Caco-2 (cell line): ENCODE measurements around the gene HOXD10. TPM values are rescaled to one million over a fixed set of nuclear protein-coding genes. Genes with fewer than 3 reads are reported as not detected.

Experiments
- BruUV-seq: library from RNA; stranded (reverse); fragments of 400-500 nt; replicated peaks from 2 replicates; lab custom pipeline; 2021; lab: Mats Ljungman, UMichigan
- CTCF ChIA-PET: fragments of 300-600 bp; sonication (Branson Sonifier 250); formaldehyde crosslinking; loops from one replicate; lab custom pipeline; 2022; ENCODE audit warnings: antibody characterized with exemption; lab: Charles Lee
- POLR2A ChIA-PET: fragments of 300-600 bp; sonication (Branson Sonifier 250); formaldehyde crosslinking; loops from one replicate; lab custom pipeline; 2022; ENCODE audit warnings: antibody characterized with exemption; lab: Charles Lee
- DNase-seq, 2 experiments: peaks; one replicate each; pipeline versions ENCODE4 v3.0.0 to v3.0.0-alpha.2; 2020 to 2022
- H3K27me3 ChIP-seq: replicated peaks from 2 replicates; pipeline ENCODE4 v1.6.0; 2011; ENCODE audit warnings: low read length; ENCODE audit not compliant: control insufficient read depth, insufficient read depth
- H3K36me3 ChIP-seq: 2 replicates; pipeline ENCODE4 v1.5.1; 2011; ENCODE audit warnings: low read length; ENCODE audit not compliant: control insufficient read depth, insufficient read depth
- H3K4me1 ChIP-seq: fragments of 250-450 bp; sonication (Bioruptor Pico); 2 replicates; pipeline ENCODE4 v1.5.1; 2020; ENCODE audit warnings: mild to moderate bottlenecking
- H3K4me3 ChIP-seq: 2 replicates; pipeline ENCODE4 v1.5.1; 2011; ENCODE audit warnings: low read depth, mild to moderate bottlenecking, control low read depth, low read length
- H3K9me3 ChIP-seq: fragments of 250-450 bp; sonication (Bioruptor Pico); 2 replicates; pipeline ENCODE4 v1.5.1; 2020; ENCODE audit warnings: mild to moderate bottlenecking, moderate library complexity
- H3K27ac Mint-ChIP-seq: one replicate; pipeline ENCODE4 v1.8.0; 2022; ENCODE audit warnings: mixed read lengths; ENCODE audit not compliant: unreplicated experiment
- H3K27me3 Mint-ChIP-seq: one replicate; pipeline ENCODE4 v1.8.0; 2022; ENCODE audit warnings: mixed read lengths; ENCODE audit not compliant: insufficient read depth, unreplicated experiment
- H3K36me3 Mint-ChIP-seq: one replicate; pipeline ENCODE4 v1.8.0; 2022; ENCODE audit warnings: mild to moderate bottlenecking, mixed read lengths; ENCODE audit not compliant: insufficient read depth, unreplicated experiment
- H3K4me1 Mint-ChIP-seq: one replicate; pipeline ENCODE4 v1.8.0; 2022; ENCODE audit warnings: low read depth, mixed read lengths; ENCODE audit not compliant: unreplicated experiment
- H3K4me3 Mint-ChIP-seq: one replicate; pipeline ENCODE4 v1.8.0; 2022; ENCODE audit warnings: mild to moderate bottlenecking, moderate library complexity, mixed read lengths; ENCODE audit not compliant: unreplicated experiment
- H3K9me3 Mint-ChIP-seq: one replicate; pipeline ENCODE4 v1.8.0; 2022; ENCODE audit warnings: mixed read lengths; ENCODE audit not compliant: unreplicated experiment
- intact Hi-C: fragments of 100-400 bp; cut with micrococcal nuclease; formaldehyde crosslinking; loops from one replicate; pipeline ENCODE4 v1.10.0; 2022; ENCODE audit not compliant: unreplicated experiment
- total RNA-seq: library from RNA; stranded (reverse); gene quantifications from 2 replicates; pipeline ENCODE4 v1.2.3, GENCODE V29; 2022
- TF ChIP-seq, protein P1 (sequence below), 2 experiments: fragments of 200-600 bp in 1 of 2; IDR thresholded peaks; 1 replicate in 1 of 2; 2 replicates in 1 of 2; pipeline versions ENCODE4 v1.5.1 to v1.8.0; 2011 to 2022; ENCODE audit warnings: antibody characterized with exemption in 1 of 2, control low read depth in 1 of 2, inconsistent platforms in 1 of 2, low read depth in 1 of 2, low read length in 1 of 2, mild to moderate bottlenecking in 1 of 2, moderate library complexity in 1 of 2; ENCODE audit not compliant: insufficient read depth in 1 of 2, severe bottlenecking in 1 of 2, unreplicated experiment in 1 of 2

Gene HOXD10
- total RNA-seq, 1 experiment from 2014 or later = not detected

DNA sequence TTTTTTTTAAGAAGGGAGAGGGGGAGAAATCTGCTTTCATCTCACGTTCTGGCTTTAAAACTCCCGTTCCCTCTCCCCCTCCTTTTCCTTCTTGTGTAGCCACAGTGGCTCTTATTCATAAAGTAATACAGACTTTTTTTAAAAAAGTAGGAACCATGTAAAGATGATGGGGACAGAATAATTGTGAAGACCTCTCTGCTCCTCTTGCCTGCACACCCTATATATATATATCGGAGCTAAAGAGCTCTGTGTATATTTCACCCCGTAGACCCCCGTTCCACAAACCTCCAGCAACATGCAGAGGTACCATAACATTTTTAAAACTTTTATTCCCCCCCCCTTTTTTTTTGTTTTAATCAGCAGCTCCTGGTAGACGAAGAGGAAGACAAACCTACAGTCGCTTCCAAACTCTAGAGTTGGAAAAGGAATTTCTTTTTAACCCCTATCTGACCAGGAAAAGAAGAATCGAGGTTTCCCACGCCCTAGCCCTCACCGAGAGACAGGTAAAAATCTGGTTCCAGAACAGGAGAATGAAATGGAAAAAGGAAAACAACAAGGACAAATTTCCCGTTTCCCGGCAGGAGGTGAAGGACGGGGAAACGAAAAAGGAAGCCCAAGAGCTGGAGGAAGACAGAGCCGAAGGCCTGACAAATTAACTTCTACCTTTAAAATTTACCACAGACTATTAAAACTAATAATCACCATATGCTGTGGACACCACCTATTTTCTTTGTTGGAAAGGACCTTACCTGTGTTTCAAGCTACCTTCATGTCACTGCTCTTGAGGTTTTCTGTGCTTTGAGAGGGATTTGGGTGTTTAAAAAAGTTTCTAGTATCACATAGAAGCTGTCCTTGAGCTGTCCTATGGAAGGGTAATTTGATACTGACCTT, 14.6 kb downstream of the HOXD10 start:
- H3K9me3 ChIP-seq = no peaks in the 10 kb centered on the region
- POLR2A ChIA-PET = interaction anchor here (0.6 kb wide), 1 partner anchor 444 kb away, joined by 4 read pairs; no protein-coding TSS in a partner anchor

DNA sequence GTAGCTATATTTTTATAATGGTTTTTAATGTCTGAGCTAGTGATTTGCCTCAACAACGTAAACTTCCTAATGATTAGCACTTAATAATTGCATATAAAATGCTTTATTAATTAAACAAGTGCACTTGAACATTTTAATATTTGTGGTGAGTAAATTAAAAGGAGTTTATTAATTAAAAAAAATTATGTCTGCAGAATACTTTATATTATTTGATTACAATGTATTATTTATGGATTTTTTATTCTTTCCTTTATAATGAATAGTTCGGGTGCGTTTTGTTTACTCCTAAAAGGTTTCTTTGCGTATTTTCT, 15.2 kb downstream of the HOXD10 start:
- H3K27me3 ChIP-seq = peaks cover 17% of the 10 kb centered on the region
- Mint-ChIP-seq H3K4me3 (no peak overlapping the region), H3K36me3 (no peaks in the 10 kb centered on the region), H3K27ac (no peak overlapping the region), H3K9me3 (no peaks in the 10 kb centered on the region), H3K4me1 (peaks cover 36% of the 10 kb centered on the region), H3K27me3 (peaks cover 61% of the 10 kb centered on the region)
- peaks cover 30% of the 10 kb centered on the region for H3K4me1 ChIP-seq
- no peak overlapping the region for H3K4me3 ChIP-seq
- intact Hi-C loops = no loop called here
- DNase-seq = no peak
- H3K36me3 ChIP-seq = no peaks in the 10 kb centered on the region
- TF ChIP-seq, protein P1, sequence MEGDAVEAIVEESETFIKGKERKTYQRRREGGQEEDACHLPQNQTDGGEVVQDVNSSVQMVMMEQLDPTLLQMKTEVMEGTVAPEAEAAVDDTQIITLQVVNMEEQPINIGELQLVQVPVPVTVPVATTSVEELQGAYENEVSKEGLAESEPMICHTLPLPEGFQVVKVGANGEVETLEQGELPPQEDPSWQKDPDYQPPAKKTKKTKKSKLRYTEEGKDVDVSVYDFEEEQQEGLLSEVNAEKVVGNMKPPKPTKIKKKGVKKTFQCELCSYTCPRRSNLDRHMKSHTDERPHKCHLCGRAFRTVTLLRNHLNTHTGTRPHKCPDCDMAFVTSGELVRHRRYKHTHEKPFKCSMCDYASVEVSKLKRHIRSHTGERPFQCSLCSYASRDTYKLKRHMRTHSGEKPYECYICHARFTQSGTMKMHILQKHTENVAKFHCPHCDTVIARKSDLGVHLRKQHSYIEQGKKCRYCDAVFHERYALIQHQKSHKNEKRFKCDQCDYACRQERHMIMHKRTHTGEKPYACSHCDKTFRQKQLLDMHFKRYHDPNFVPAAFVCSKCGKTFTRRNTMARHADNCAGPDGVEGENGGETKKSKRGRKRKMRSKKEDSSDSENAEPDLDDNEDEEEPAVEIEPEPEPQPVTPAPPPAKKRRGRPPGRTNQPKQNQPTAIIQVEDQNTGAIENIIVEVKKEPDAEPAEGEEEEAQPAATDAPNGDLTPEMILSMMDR (IDR thresholded peaks at IDR 0.05; ENCODE audit: insufficient read depth in 1 of 2, low read depth in 1 of 2, low read length in 1 of 2, severe bottlenecking in 1 of 2, unreplicated experiment in 1 of 2) = no peak
- H3K9me3 ChIP-seq = no peaks in the 10 kb centered on the region
- ChIA-PET POLR2A (no interaction called here), CTCF (interaction anchor here (1.3 kb wide), 1 partner anchor 323 kb away, joined by 3 read pairs; no protein-coding TSS in a partner anchor)
- no TSS peak for BruUV-seq

More for the DNA sequence above, 14.6 kb downstream of the HOXD10 start:
- DNase-seq = no peak
- no peaks in the 10 kb centered on the region for H3K9me3 Mint-ChIP-seq
- peaks cover 30% of the 10 kb centered on the region for H3K4me1 ChIP-seq
- intact Hi-C loops = no loop called here
- TF ChIP-seq, protein P1 (IDR thresholded peaks at IDR 0.05; ENCODE audit: insufficient read depth in 1 of 2, low read depth in 1 of 2, low read length in 1 of 2, severe bottlenecking in 1 of 2, unreplicated experiment in 1 of 2) = no peak
- CTCF ChIA-PET = interaction anchor here (1.1 to 1.3 kb wide), 2 partner anchors 324 to 423 kb away, joined by 3 to 4 read pairs; no protein-coding TSS in a partner anchor
- peaks cover 34% of the 10 kb centered on the region for H3K4me1 Mint-ChIP-seq
- no TSS peak for BruUV-seq
- no peak overlapping the region for H3K4me3 ChIP-seq
- no peak overlapping the region for H3K27ac Mint-ChIP-seq
- no peaks in the 10 kb centered on the region for H3K36me3 ChIP-seq
- peaks cover 62% of the 10 kb centered on the region for H3K27me3 Mint-ChIP-seq
- no peaks in the 10 kb centered on the region for H3K36me3 Mint-ChIP-seq
- peaks cover 17% of the 10 kb centered on the region for H3K27me3 ChIP-seq
- peak overlapping the region; percentile 66 for H3K4me3 Mint-ChIP-seq

DNA sequence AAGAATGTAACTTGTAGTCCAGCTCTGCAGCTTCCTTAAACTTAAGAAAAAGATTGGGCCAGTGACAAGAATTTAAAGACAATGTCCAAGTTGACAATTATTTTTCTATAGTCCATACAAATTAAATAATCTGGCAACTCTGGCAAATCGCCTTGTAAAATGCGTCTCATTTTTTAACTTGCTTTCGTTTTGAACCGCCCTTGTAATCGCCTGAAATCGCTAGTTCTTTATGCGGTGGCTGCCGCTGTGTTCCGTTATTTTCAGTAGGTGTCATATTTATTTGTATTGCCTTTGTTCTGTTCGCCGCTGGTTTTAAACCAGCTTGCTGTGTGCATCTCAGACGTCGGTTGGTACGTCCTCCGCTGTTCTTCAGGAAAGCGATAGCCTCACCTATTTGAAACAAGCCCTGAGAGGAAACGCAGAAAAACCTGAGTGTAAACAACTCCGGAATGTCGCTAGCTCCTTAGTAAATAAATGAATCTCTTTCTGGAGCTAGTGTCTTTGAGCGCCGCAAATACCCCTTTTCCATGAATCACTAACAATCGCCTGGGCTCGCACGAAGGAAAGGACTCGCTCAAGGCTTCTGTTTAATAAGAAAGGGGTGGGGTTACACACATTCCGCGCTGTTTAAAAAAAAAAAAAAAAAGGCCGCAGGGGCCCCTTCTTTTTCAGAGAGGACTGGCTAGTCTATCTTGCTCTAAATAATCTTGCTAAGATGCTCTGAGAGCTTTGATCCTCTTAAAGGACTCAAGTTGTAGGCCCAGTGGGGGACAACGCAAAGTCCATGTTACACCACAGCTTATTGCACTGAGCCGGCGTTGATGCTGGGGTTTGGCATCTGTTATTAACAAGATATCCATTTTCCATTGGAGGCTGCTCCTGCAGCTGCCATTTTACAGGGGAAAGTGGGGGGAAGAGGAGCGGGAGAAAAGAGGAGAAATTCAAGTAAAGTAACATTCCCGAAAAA, 15.9 kb downstream of the HOXD10 start:
- peaks cover 30% of the 10 kb centered on the region for H3K4me1 ChIP-seq
- no peak overlapping the region for H3K4me3 ChIP-seq
- Mint-ChIP-seq H3K27ac (no peak overlapping the region), H3K4me1 (peaks cover 36% of the 10 kb centered on the region), H3K36me3 (no peaks in the 10 kb centered on the region), H3K4me3 (no peak overlapping the region), H3K9me3 (no peaks in the 10 kb centered on the region), H3K27me3 (peaks cover 60% of the 10 kb centered on the region)
- CTCF ChIA-PET = interaction anchor here (0.7 to 1.3 kb wide), 2 partner anchors 252 to 322 kb away, joined by 3 read pairs; no protein-coding TSS in a partner anchor
- POLR2A ChIA-PET = no interaction called here
- TF ChIP-seq, protein P1 (IDR thresholded peaks at IDR 0.05; ENCODE audit: insufficient read depth in 1 of 2, low read depth in 1 of 2, low read length in 1 of 2, severe bottlenecking in 1 of 2, unreplicated experiment in 1 of 2) = no peak
- no peaks in the 10 kb centered on the region for H3K9me3 ChIP-seq
- intact Hi-C loops = no loop called here
- H3K27me3 ChIP-seq = peaks cover 17% of the 10 kb centered on the region
- no peak for DNase-seq
- BruUV-seq = no TSS peak
- no peaks in the 10 kb centered on the region for H3K36me3 ChIP-seq
